HepG2 (cell line): ENCODE data around the gene CCDC142. TPM values are rescaled to one million over a fixed set of nuclear protein-coding genes. Genes with fewer than 3 reads are reported as not detected.

Experiments
- AKAP8 ChIP-seq: sonication (generic); formaldehyde crosslinking; IDR thresholded peaks from 2 replicates; pipeline ENCODE4 v1.5.1; 2020; ENCODE audit warnings: mild to moderate bottlenecking, missing genetic modification reagents
- CBFB ChIP-seq: sonication (generic); formaldehyde crosslinking; IDR thresholded peaks from 2 replicates; pipeline ENCODE4 v1.4.0; 2020; ENCODE audit warnings: missing genetic modification reagents
- FOXO1 ChIP-seq: sonication (generic); formaldehyde crosslinking; IDR thresholded peaks from 2 replicates; pipeline ENCODE4 v1.4.0; 2020; ENCODE audit warnings: missing genetic modification reagents
- MIXL1 ChIP-seq: IDR thresholded peaks from 2 replicates; pipeline ENCODE4 v1.6.1; 2016
- NFAT5 ChIP-seq: sonication (generic); formaldehyde crosslinking; IDR thresholded peaks from 2 replicates; pipeline ENCODE4 v1.4.0; 2020; ENCODE audit warnings: missing genetic modification reagents
- PBX2 ChIP-seq: IDR thresholded peaks from 2 replicates; pipeline ENCODE4 v1.6.1; 2016; ENCODE audit warnings: control low read depth
- PBX3 ChIP-seq: sonication (generic); formaldehyde crosslinking; IDR thresholded peaks from 2 replicates; pipeline ENCODE4 v1.8.1; 2023; ENCODE audit warnings: missing genetic modification reagents, inconsistent platforms, borderline replicate concordance
- PRDM15 ChIP-seq: sonication (generic); formaldehyde crosslinking; IDR thresholded peaks from 2 replicates; pipeline ENCODE4 v1.4.0; 2020; ENCODE audit warnings: missing genetic modification reagents
- RFXANK ChIP-seq: IDR thresholded peaks from 2 replicates; pipeline ENCODE4 v1.6.1; 2016
- RORA ChIP-seq: sonication (generic); formaldehyde crosslinking; IDR thresholded peaks from 2 replicates; pipeline ENCODE4 v1.5.0; 2020; ENCODE audit warnings: mild to moderate bottlenecking, missing genetic modification reagents, moderate library complexity
- ZFP1 ChIP-seq: IDR thresholded peaks from 2 replicates; pipeline ENCODE4 v1.6.1; 2016
- ZNF160 ChIP-seq: sonication (generic); formaldehyde crosslinking; IDR thresholded peaks from 2 replicates; pipeline ENCODE4 v1.8.0; 2022; ENCODE audit warnings: mild to moderate bottlenecking, inconsistent platforms, missing genetic modification reagents
- ZNF232 ChIP-seq: sonication (generic); formaldehyde crosslinking; IDR thresholded peaks from 2 replicates; pipeline ENCODE4 v1.4.0; 2020; ENCODE audit warnings: missing genetic modification reagents, borderline replicate concordance
- ZNF639 ChIP-seq: conservative IDR thresholded peaks from 2 replicates; pipeline ENCODE4 v1.6.1; 2018; ENCODE audit warnings: missing genetic modification reagents
- ZNF672 ChIP-seq: sonication (generic); formaldehyde crosslinking; IDR thresholded peaks from 2 replicates; pipeline ENCODE4 v1.8.1; 2022; ENCODE audit warnings: missing genetic modification reagents
- ZNF878 ChIP-seq: sonication (generic); formaldehyde crosslinking; IDR thresholded peaks from 2 replicates; pipeline ENCODE4 v1.8.1; 2023; ENCODE audit warnings: mild to moderate bottlenecking, missing genetic modification reagents, moderate library complexity
- ZZZ3 ChIP-seq: sonication (generic); formaldehyde crosslinking; IDR thresholded peaks from 2 replicates; pipeline ENCODE4 v1.4.0; 2020; ENCODE audit warnings: missing genetic modification reagents, mild to moderate bottlenecking, borderline replicate concordance
- polyA plus RNA-seq, 8 experiments: library from polyadenylated mRNA; depleted of rRNA in 3 of 8; stranded (reverse) in 7 of 8; unstranded in 1 of 8; fragments of >200 nt; fragmentation: Illumina TruSeq in 4 of 8; extraction: Trizol in 4 of 8; gene quantifications; 2 replicates each; pipeline versions ENCODE4 v1.2.1 to v1.2.3, GENCODE V29; 2011 to 2016; ENCODE audit warnings: low read depth in 4 of 8, missing spikeins in 1 of 8, mixed read lengths in 1 of 8; ENCODE audit not compliant: insufficient read depth in 1 of 8
- total RNA-seq, 5 experiments: library from RNA; depleted of rRNA; stranded (reverse); fragments of >200 nt; fragmentation: Illumina TruSeq; extraction: Trizol; gene quantifications; 2 replicates each; pipeline ENCODE4 v1.2.3, GENCODE V29; 2016; ENCODE audit warnings: low read depth in 1 of 5

CCDC142 gene
- total and polyA plus RNA-seq, 2 of the 13 experiments (the other 11 are each of a cell fraction or from before 2014, with no cell fraction given), result 14.7 to 30.4 TPM

GRCh38 chr2:74441690-74442482 lies 40.9 kb downstream of the CCDC142 start, which contains the start of gene RTKN (continued):
- TF ChIP-seq NFAT5 (CRISPR knock-in tag) (0 out of 2 replicates have a peak, but pooled peaks have one; percentile 38), ZZZ3 (no peak; the same call in 1 of the 2 replicates), CBFB (CRISPR knock-in tag) (0 out of 2 replicates have a peak, but pooled peaks have one; percentile 59), ZNF639 (peak; percentile 63; the same call in 1 of the 2 replicates), RFXANK (CRISPR knock-in tag) (peak; percentile 16; the same call in 1 of the 2 replicates), ZNF878 (CRISPR knock-in tag) (peak; percentile 94; the same call in 1 of the 2 replicates), PBX3 (CRISPR knock-in tag) (no peak; the same call in 1 of the 2 replicates), MIXL1 (CRISPR knock-in tag) (peak; percentile 95; the same call in 1 of the 2 replicates), ZNF160 (CRISPR knock-in tag) (peak; percentile 19; the same call in 1 of the 2 replicates), ZNF672 (CRISPR knock-in tag) (no peak), RORA (CRISPR knock-in tag) (no peak), FOXO1 (CRISPR knock-in tag) (peak; percentile 59), AKAP8 (CRISPR knock-in tag) (peak; percentile 95), PBX2 (CRISPR knock-in tag) (no peak), ZNF232 (peak; percentile 62; the same call in 1 of the 2 replicates), ZFP1 (CRISPR knock-in tag) (0 out of 2 replicates have a peak, but pooled peaks have one; percentile 21), PRDM15 (CRISPR knock-in tag) (peak; percentile 65)
